Stimulated activated CD8-positive, alpha-beta memory T cell treated with anti-CD3 and anti-CD28 coated beads, Interleukin-4, amount 100 ng/mL, for 24 hours (primary cell): Measurements from ENCODE around the gene DYTN.
"Not testable (repeated sequence)": the region's sequence is repeated elsewhere in the genome, so short reads cannot be mapped to it uniquely, and the experiment has no call there.

Source experiments
- DNase-seq: peaks from one replicate; pipeline ENCODE4 v3.0.0-alpha.2; 2020; ENCODE audit warnings: low read depth

DYTN gene, protein sequence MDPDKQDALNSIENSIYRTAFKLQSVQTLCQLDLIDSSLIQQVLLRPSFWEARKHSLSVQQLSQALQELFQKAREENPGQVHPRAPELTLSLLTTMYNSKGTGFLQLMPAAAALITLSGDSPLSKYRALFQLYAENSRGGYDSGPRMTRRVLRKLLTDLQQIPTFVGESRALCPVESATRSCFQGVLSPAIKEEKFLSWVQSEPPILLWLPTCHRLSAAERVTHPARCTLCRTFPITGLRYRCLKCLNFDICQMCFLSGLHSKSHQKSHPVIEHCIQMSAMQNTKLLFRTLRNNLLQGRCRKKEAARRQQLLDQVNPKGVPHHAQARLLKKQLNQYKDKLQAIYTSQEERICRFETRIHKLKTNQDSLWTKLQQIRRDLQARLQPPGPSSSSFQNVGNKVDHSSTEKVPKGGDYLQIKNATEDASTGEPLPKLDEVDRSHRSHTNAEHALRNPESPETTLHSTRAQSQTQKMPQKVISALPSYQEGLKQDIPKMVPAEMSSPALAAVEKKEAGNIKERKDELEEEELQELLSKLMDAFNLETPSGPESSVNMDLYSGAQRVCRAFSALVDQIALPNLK

DNA sequence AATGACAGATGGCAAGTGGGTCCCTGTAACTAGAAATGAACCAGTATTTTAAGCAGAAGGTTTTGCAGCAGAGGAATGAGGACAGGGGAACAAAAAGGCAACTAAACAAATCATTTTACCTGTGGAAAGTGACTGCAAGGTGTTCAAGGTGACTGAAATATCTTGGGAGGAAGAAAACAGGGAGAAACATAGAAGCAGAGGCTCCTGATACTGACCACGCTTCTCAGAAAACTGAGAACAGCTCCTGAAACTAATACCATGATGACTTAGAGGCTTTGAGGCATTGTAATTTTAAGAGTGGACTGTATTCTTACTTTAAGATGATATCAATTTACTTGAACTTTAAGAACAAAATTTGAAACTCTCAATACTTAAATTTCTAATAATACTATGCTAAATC lies at the start of gene DYTN:
Gene DYTN (minus strand): TSS at position 101 of the 400 bp plus-strand sequence. CDS start 117 bp downstream, outside the sequence.
- DNase-seq, result no peak

DNA sequence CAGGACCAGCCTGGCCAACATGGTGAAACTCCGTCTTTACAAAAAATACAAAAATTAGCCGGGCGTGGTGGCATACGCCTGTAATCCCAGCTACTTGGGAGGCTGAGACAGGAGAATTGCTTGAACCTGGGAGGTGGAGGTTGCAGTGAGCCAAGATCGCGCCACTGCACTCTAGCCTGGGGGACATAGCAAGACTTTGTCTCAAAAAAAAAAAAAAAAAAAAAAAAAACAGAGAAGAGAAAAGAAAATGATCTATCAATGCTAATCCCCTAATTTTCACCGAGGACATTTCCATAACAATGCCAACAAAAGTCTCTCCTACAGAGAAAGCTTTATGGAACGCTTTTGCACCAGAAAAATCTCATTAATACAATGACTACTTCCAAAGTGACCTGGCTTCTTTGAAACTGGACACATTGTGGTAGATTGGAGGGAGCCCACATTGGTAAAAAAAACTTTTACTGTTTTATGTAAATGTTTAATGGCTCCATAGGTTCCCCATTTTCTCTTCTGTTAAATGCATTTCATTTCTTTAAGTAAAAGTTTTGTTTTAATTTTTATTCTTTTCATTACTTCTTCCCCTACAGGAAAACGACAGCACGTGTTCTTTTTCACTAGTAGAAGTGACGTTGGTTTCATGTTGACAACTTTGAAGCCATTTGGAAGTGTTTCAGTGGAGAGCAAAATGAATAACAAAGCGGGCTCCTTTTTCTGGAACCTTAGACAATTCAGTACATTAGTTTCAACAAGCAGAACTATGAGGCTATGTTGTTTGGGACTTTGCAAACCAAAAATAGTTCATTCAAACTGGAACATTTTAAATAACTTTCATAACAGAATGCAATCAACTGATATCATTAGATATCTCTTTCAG lies 48.1 kb upstream of the DYTN start:
- no peak for DNase-seq

DNA sequence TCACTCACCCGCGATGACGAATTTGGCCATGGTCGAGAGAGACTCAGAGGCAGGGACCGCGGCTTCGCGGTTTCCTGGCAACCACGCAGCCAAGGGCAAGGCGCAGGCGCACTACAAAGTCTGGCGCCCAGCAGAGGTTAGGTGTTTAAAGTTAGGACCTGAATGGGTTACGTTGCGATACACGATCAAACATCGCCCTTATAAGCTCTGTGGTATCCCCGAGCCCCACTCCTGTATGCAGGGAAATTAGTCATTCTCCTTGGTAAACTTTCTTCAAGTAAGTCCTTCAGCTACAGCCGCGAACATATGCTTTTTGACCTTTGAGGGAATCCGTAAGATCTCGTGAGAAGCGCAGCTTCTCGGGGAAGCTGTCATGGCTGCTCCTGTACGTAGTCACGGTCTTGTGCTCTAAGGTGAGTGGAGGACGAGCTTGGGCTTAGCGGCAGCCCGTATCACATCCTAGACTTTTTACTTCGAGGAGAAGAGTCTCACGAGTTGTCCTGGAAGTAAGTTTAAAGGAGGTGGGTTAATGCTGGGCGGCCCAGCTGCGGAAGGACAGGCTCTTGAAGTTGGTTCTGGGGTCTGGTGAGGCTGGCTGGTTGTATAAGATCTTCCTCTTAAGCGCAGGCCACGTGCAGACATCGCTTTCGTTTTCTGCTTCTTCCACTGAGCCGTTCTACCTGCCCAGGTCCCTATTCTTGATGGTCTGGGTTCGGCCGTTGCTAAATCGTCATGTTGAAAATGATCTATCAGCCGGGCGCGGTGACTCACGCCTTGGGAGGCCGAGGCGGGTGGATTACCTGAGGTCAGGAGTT lies 47.3 kb upstream of the DYTN start, which contains the start of the genes FASTKD2 and MDH1B:
Gene FASTKD2 (plus strand): TSS at position 365 of the 815 bp plus-strand sequence. CDS start 1,088 bp downstream, outside the sequence.
Gene MDH1B (minus strand): TSS at position 87 of the 815 bp plus-strand sequence. CDS start 57 bp downstream, at position 30.
- DNase-seq, result peak; percentile 77

DNA sequence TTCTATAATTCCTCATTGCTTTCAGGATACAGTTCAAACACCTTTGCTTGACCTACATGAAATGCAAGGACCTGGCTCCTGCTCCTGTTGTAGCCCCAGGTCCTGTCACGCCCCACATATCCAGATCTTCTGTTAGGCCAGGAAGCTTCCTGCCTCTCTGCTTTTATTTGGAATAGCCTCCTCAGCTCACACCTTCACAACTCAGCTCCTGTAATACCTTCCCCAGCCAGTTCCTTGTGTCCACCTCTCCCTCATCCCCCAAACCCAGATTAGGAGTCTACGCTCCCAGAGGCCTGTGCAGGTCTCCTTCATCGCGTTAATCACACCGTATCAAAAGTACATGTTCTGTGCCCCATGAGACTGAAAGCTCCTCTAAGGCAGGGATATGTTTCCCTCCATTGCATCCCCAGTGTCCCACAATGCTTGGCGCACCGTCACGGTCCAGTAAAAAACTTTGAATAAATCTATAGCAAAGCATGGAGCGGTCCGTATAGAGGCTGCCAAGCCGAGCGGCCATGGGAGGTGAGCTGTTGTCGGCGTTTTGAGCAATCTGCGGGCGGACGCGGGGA lies 46.6 kb upstream of the DYTN start:
- no peak for DNase-seq

DNA sequence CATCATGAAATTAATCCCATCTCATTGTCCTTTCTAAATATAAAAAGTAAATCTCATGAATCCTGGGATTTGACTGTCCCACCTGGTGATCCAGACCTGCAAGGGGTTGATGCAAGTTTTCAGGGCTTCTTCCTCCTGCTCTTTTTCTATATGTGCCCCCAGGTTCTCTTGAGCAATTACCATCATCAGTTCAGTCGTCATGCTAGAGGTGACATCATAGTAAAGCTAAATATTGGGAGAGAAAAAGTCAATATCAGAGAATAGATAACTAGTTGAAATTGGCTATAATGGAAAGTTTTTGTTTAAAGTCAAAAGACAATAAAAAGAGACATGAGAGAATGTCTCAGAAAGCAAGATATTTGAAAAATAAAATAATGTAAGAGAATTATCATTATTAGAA lies 38.6 kb upstream of the DYTN start:
- DNase-seq, result no peak

DNA sequence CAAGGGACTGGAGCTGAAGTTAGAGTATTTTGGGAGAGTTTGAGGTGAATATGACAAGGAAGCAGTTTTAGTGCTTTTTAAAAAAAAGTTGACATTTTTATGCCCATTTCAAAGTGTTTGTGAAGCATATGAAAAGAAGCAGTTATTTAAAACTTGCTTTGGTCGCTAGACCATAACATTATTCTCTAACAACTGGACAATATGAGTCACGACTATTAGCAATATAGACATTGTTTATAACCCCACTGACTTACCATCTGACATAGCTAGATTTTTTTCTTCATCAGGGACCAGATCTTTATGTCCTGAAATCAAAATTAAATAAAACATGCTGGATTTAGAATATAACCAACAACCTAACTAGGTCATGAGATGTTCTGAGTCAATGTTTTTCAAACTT lies 22.6 kb upstream of the DYTN start:
- DNase-seq, result no peak

DNA sequence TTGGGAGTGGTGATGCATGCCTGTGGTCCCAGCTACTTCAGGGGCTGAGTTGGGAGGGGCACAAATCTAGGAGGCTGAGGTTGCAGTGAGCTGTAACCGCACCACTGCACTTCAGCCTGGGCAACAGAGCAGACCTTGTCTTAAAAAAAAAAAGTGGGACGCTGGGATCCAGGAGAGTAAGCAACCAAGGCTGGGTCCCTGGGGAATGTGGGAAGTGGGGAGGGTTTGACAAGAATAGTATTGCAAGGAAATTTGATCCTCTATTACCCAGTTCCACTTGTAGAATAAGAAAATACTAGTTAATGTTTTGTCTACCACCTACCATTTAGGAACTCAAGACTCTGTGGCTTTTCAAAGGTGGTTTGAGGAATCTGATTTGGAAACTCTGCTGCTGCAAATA lies 21.1 kb upstream of the DYTN start:
- DNase-seq, result no peak

DNA sequence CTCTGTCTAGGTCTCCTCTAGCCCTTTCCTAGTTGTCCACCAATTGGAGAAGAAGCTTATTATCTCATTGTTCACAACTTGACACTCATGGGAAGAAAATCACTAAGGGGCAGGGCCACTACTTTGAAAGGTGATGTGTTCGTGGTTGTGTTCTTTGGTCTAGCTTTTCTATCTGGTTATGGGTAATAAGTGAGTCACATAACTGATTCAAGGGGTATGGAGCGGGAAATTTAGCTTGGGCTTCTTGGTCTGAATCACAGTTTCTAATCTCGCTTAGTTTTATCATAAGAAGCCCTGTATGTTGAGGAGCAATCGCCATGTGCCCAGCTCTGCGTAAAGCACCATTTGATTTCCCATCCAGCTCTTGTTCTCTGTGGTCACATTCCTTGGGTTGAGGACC lies 18.7 kb upstream of the DYTN start:
- DNase-seq, result no peak

DNA sequence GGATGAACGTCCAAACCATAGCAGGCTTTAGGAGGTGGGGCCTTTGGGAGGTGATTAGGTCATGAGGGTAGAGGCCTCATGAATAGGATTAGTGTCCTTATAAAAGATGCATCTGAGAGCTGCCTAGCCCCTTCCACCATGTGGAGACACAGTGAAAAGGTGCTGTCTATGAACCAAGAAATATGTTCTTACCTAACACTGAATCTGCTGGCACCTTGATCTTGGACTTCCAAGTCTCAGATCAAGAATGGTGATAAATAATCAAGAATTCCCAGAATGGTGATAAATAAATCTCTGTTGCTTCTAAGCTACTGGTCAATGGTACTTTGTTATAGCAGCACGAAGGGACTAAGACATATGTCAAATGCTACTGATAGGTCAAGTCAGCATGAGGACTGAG lies 15.1 kb upstream of the DYTN start:
- DNase-seq, result no peak

DNA sequence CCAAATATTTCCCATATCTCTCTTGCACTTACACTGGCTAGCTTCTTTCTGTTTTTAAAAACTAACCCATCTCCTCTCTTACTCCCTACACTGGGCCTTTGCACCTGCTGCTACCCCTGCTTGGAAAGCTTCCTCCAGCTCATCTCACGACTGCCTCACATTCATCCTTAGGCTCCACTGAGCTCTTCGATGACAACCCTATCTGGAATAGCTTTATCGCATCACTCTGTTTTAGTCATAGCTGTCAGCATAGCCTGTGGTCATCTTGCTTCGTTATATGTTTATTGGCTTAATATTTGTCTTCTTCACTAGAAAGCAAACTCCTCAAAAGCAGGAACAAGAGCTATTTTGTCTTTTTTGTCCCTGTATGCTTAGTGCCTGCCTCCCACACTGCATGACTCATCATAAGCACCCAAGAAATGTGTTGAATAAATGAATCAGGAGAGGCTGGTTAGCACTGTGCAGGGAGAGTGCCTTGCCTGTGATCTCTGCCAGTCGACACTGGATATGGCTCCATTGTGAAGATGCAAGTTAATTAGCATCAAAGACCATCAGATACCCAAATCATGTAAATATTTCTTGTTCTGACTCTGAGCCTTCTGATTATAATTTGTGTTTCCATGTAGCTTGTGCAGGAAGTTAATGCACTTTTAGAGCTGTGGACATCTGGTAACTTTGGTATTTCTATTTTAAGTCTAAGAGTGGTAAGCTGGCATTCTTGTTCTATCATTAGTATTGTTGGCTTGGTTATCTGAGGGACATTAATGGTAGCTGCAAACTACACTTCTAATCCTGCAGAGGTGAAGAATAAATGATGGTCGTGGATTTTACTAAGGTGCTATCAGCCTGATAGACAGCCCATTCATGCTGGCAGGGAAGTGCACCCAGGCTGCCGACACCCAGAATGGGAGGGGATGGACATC lies 10.3 kb upstream of the DYTN start:
- no peak for DNase-seq

DNA sequence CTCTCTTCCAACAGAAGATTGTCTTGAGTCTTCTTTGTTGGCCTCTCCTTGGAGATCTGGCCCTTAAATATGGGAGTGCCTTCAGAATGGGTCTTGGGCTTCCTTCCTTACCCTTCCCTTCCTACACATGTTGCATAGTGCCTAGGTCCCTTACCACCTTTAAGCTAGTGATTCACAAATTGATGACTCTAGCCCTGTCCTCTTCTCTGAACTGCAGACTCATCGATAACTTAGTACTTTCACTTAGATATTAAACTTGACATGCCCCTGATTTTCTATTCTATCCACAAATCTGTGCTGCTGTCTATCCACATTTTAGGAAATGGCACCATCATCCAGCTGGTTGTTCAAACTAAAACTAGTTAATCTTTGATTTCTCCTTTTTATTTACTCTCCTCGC lies 9.1 kb upstream of the DYTN start:
- DNase-seq, result no peak

DNA sequence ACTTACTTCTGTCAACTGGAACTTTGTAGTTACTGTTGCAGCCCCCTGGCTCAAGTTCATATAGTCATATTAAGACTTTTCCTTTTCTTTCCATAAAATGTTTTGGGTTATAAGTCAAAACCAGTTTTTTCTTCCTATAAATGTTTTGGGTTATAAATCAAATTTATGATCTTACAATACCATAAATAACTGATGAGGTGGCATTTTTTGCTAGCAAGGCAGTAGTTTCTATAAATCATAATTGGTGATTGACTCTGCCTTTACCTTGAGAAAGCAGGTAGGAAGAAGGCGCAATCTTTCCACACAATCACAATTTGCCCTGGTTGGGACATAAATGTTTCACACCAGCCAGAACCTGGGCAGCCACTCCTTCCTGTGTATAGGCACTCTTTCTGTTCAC lies 5.1 kb upstream of the DYTN start:
- DNase-seq, result no peak

DNA sequence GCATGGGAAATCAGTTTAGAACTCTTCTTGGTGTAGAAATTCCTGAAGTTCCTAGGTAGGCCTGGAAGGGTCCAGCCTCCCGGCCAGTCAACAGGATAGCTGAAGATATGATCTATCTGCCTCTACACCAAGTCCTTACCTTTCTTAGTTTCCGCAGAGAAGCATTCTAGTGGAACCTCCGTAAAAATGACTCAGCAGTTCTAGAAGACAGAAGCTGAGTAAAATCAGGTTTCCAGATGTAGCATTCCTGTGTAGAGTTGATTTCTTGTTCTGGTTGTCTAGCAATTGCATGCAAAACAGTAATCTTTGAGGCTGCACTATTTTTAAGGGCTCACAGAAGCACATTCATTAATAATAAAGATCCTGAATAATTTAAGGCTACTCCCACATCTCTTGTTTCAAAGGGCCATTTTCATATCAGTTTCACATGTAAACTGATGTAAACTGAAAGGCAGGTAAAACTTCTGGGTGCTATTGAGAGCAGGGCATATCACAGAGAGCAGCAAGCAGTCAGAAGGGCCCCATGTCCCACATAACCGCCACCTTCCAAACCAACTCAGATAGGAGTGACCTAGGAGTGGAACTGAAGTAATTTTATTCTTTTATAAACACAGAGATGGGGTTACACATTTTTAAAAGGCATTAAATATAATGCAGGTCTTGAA lies 3.2 kb upstream of the DYTN start:
- no peak for DNase-seq

DNA sequence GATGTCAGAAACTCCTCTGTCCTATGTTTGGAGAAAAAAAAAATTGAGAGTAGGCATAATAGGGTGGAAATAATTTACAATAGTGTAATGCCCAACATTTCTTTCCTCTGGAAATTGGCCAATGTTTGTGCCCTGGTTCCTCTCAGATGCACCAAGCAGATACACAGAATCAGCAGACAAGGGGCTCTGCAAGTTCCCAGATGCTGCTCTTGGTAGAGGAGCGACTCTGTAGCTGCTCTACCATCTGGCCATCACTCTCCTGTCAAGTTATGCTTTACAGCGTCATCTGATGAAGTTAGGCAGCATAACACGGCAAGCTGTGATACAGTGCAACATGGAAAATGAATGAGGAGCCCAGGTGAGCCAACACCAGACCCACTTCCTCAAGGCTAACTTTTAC lies 1.6 kb downstream of the DYTN start:
- DNase-seq, result no peak

DNA sequence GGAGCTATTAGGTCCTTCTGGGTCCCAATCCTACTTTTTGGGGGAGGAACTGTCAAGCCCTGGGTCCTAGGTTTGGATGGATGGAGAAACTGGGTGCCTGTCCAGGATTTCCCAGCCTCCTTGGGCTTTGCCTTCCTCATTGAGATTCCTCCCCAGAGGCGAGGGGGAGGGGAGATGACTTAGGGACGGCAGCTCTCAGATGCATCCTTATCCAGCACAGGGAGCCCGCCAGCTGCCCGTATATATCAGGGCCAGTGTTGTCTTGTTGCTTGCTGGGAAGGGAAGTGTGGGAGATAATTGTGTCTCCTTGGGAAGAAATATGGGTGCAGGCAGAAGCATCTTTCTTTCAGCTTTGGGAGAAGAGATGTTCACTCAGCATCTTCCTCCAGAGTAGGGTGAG lies 3.0 kb downstream of the DYTN start:
- DNase-seq, result not testable (repeated sequence)

DNA sequence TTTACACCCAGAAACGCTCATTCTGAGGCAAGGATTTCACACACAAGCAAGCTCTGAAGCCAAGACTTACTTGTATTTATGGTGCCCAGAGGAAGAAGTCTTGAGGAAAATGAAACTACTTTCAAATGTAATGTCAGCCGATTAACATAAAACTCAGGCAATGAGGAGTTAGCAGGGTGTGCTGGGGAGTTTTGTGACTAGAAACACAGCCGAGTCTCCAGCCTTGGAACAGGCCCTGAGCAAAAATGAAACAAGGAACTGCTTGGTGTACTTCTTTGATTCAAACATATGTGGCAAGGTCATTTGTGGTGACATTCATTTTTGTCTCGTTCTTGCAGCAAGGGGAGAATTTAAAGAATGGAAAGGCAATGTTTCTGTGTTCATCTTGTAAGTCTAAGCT lies 4.5 kb downstream of the DYTN start:
- DNase-seq, result no peak

DNA sequence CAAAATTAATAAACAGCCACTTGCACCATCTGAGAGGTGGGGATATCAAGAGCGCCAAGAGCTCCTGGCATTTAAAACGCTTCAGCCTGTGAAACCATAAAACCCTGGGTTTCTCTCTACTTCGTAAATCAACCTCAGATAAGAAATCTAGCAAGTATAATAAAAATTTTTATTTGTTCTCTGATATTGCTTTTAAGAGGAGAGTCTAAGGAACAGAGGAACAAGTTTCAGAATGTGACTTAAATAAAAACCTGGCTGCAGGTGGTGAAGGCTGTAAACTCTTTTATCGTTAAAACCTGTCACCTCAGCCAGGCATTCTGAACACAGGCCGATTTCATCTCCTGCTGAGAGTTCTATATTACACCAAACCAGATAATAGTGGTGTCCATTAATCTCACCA lies 9.9 kb downstream of the DYTN start:
- DNase-seq, result no peak

DNA sequence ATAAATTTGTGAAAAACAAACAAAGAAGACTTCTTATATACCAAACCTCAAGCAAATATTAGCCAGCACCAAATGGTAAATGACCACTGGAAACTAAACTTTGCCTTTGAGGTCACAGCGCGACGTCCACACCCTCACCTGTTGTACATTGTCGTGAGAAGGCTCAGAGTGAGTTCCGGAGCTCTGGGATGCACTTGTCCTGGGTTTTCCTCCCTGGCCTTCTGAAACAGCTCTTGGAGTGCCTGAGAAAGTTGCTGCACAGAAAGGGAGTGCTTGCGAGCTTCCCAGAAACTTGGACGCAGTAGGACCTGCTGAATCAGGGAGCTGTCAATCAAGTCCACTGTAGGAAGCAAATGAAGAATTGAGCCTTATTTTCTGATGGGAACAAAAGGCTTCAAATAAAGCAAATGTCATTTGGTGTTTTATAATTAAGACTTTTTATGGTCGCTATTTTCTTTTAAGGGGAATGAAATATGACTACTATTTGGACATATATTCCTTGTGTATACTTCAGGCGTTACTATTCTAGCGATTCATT lies 11.0 kb downstream of the DYTN start:
- DNase-seq, result no peak

DNA sequence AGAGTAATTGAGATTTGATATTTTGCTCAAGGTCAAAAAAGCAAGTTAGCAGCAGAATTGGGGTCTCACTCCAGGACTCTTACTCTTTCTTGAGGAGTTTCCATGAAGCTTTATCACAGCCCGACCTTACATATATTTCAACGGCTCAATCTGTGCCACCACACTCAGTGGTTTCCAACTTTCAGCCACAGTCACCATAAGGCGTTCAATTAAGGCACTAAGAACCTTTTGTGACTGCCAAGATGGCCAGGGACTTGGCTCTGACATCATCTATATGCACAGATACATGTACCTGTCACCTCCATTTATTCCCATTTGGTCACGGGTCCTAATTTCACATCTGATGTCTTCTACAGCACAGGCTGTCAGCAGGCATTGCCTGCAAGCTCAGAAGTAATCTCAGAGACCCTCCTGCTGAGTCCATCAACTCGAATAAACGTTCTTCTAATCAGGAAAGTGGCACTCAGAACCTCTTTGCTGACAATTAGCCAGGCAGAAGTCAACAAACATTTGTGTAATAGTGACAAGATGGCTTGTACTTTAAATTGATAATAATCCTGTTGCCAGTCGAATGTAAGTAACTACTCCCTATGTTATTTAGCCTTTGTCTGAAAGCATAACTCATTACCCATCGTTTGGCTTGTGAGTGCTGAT lies 16.1 kb downstream of the DYTN start:
- no peak for DNase-seq
